Spleen (tissue), 7 donors: ENCODE results near the gene DNAJC30.

Experiments
- POLR2A ChIP-seq, 3 donors: fragments of 450-650 bp; IDR thresholded peaks; one replicate each; pipeline ENCODE4 v1.5.1; 2017; ENCODE audit warnings: antibody characterized with exemption in 3 of 3, mild to moderate bottlenecking in 1 of 3
- POLR2AphosphoS5 ChIP-seq, 3 donors: sonication (generic); formaldehyde crosslinking; IDR thresholded peaks; one replicate each; pipeline ENCODE4 v1.5.1; 2017; ENCODE audit warnings: antibody characterized with exemption in 3 of 3
- TF ChIP-seq, protein P1 (sequence below), 11 experiments: fragments of 200-600 bp in 7 of 11; fragments of 450-650 bp in 4 of 11; sonication (generic) in 4 of 11; IDR thresholded peaks in 8 of 11; conservative IDR thresholded peaks in 3 of 11; 1 replicate in 7 of 11; 2 replicates in 4 of 11; pipeline versions ENCODE4 v1.4.0 to v1.8.0; 2016 to 2021; ENCODE audit warnings: antibody characterized with exemption in 11 of 11, inconsistent platforms in 4 of 11, mild to moderate bottlenecking in 1 of 11
- donor health status: DM: no; HTN: no; CAD: no; lungs with moderate emphysema.
- donor health status: DM: no; HTN: no; CAD: no.
- donor health status: DM: no; HTN: no; CAD: no.

- TF ChIP-seq, protein P1, sequence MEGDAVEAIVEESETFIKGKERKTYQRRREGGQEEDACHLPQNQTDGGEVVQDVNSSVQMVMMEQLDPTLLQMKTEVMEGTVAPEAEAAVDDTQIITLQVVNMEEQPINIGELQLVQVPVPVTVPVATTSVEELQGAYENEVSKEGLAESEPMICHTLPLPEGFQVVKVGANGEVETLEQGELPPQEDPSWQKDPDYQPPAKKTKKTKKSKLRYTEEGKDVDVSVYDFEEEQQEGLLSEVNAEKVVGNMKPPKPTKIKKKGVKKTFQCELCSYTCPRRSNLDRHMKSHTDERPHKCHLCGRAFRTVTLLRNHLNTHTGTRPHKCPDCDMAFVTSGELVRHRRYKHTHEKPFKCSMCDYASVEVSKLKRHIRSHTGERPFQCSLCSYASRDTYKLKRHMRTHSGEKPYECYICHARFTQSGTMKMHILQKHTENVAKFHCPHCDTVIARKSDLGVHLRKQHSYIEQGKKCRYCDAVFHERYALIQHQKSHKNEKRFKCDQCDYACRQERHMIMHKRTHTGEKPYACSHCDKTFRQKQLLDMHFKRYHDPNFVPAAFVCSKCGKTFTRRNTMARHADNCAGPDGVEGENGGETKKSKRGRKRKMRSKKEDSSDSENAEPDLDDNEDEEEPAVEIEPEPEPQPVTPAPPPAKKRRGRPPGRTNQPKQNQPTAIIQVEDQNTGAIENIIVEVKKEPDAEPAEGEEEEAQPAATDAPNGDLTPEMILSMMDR (IDR thresholded peaks at IDR 0.05 in 8 of 11, conservative IDR thresholded peaks at IDR 0.05 in 3 of 11) = no peak
- TF ChIP-seq POLR2AphosphoS5 (IDR thresholded peaks at IDR 0.05) = peak in 1 of 3 donors; percentile 11
- TF ChIP-seq POLR2A (IDR thresholded peaks at IDR 0.05) = no peak
Observed at GRCh38 chr7:73698410-73698809, 15.2 kb upstream of the DNAJC30 start.
